ENCODE measurements around the gene MLXIPL.

DNA sequence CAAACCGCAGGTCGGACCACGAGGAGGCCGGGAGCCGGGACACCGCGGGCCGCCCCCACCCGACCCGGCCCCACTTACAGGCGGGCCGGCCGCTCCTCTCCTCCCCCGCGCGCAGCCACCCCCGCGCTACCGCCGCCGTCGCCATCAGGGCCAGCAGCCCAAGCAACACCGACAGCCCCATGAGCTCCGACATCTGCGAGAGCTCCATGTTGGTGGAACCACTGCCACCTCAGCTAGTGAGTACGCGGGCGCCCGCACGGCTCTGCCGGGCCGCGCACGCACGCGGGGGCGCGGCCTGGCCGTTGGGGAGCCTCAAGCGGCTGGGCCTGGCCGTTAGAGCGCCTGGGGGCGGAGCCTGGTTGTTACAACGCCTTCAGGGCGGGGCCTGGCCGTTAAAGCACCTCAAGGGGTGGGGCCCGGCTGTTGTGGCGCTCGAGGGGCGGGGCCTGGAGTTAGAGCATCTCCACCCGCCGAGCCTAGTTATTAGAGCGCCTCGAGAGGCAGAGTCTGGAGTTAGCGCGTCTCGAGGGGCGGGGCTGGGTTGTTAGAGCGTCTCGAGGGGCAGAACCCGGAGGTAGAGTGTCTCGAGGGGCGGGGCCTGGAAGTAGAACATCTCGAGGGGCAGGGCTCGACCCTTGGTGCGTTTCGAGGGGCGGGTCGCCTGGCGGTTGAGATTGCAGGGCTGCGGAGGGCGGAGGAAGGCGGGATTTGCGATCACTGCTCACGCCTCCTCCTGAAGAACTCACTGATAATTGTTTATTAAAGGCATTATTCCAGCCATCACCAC is 45.8 kb downstream of the MLXIPL start, which contains the start of gene TBL2:
- TF ChIP-seq, protein P1, sequence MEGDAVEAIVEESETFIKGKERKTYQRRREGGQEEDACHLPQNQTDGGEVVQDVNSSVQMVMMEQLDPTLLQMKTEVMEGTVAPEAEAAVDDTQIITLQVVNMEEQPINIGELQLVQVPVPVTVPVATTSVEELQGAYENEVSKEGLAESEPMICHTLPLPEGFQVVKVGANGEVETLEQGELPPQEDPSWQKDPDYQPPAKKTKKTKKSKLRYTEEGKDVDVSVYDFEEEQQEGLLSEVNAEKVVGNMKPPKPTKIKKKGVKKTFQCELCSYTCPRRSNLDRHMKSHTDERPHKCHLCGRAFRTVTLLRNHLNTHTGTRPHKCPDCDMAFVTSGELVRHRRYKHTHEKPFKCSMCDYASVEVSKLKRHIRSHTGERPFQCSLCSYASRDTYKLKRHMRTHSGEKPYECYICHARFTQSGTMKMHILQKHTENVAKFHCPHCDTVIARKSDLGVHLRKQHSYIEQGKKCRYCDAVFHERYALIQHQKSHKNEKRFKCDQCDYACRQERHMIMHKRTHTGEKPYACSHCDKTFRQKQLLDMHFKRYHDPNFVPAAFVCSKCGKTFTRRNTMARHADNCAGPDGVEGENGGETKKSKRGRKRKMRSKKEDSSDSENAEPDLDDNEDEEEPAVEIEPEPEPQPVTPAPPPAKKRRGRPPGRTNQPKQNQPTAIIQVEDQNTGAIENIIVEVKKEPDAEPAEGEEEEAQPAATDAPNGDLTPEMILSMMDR (IDR thresholded peaks at IDR 0.05), result peak in 4 of 12 donors; percentile 29 to 50 (median 38)
- peak in 1 of 2 donors; percentile 91 for TF ChIP-seq POLR2A (IDR thresholded peaks at IDR 0.05)
